ENCODE results near the gene TPSB2.
"Not testable (repeated sequence)": the region's sequence is repeated elsewhere in the genome, so short reads cannot be mapped to it uniquely, and the experiment has no call there.

Gene TPSB2

DNA sequence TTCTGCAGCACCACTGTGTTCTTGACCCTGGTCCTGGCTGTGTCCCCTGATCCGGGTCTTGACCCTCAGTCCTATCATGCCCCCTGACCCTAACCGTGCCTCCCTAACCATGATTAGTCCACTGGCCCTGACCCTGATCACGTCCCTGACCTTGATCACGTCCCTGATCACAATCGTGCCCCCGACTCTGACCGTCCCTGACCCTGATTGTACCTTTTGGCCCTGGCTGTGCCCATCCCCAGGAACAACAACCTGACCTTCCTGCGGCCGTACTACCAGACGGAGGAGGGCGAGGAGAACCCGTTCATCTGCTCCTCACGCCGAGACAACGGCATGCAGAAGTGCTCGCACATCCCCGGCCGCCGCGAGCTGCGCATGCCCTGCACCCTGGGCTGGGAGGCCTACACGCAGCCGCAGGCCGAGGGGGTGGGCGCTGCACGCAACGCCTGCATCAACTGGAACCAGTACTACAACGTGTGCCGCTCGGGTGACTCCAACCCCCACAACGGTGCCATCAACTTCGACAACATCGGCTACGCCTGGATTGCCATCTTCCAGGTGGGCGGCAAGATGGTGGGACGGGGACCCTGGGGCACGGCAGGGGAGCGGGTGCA lies 29.9 kb downstream of the TPSB2 start:
- DNase-seq (ENCODE audit: low read depth) = no peak

DNA sequence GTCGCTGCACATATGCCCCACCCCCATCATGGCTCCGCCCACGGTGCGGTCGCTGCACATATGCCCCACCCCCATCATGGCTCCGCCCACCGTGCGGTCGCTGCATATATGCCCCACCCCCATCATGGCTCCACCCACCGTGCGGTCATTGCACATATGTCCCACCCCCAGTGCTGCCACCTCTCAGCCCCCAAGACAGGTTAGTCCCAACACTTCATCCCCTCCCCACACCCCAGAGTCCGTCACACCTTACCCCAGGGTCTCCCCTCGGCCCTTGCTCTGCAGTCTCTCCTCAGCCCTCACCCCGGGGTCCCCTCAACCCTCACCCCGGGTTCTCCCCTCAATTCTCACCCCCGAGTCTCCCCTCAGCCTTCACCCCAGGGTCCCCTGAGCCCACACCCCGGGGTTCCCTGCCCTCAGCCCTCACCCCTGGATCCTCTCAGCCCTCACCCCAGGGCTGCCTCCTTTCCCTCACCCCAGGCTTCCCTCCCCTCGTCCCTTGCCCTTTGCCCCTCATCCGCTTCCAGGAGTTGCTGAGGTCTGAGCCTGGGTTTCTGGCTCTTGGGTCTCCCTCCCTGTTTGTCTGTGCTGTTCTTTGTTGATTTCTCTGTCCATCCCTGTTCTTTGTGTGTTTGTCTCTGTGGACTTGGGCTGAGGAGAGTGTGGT lies 30.5 kb downstream of the TPSB2 start:
- DNase-seq (ENCODE audit: low read depth) = no peak

DNA sequence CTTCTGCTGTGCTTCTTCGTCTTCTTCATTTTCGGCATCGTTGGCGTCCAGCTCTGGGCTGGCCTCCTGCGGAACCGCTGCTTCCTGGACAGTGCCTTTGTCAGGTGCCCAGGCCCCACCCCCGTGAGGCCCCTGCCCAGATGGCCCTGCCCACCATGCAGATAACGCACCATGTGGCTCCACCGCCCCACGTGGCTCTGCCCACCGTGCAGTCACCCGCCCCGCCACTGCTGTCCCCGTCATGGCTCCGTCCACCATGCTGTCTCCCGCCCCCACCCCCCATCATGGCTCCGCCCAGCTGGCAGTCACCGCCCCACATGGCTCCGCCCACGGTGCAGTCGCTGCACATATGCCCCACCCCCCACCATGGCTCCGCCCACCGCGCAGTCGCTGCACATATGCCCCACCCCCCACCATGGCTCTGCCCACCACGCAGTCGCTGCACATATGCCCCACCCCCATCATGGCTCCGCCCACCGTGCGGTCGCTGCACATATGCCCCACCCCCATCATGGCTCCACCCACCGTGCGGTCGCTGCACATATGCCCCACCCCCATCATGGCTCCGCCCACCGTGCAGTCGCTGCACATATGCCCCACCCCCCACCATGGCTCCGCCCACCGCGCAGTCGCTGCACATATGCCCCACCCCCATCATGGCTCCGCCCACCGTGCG lies 31.2 kb downstream of the TPSB2 start:
- not testable (repeated sequence) for DNase-seq (ENCODE audit: low read depth)

DNA sequence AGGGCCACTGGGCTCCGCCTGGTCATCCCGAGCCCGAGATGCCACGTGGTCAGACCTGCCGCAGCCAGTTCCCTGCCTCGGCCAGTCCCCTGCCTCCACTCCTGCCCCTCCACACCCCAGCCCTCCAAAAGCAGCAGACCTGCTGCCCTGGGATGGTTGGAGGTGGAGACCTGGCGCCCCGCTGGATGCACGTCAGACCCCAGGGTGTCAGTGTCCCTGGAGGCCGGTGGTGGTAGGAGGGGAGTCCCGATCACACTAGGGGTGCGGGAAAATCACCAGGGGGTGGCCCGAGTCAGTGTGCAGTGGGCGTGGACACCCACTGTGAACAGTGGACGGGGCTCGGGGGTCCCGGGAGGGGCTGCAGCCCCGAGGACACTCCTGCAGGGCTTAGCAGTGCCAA lies 31.8 kb downstream of the TPSB2 start:
- DNase-seq (ENCODE audit: low read depth) = no peak

DNA sequence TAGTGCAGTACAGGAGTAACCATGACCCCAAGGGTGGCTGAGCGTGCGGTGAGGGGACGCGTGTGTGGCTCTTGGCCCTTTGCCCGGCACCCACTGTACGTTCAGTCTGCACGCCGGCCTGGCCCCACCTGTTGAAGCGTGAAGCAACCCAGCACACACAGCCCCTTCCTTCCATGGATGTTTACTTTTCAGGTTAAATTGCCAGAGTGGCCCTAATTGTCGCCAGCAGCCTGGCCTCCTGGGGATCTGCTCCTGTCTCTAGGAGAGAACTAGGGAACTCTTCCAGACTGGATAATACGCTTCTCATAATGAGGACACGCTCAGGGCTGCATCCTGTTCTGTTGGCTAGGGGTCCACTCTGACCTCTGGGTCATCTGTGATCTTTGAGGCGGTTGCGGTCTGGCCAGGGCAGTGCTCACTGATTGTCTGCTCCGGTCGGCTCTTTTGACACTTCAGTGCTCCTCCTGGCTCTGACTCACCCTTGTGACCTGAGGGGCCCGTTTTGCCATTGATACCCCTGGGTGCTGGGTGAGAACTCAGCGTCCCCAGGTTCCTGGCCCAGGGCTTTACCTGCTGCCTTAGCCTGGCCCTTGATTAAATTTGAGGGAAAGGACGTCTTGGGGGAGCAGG lies 32.6 kb downstream of the TPSB2 start:
- DNase-seq (ENCODE audit: low read depth) = no peak

DNA sequence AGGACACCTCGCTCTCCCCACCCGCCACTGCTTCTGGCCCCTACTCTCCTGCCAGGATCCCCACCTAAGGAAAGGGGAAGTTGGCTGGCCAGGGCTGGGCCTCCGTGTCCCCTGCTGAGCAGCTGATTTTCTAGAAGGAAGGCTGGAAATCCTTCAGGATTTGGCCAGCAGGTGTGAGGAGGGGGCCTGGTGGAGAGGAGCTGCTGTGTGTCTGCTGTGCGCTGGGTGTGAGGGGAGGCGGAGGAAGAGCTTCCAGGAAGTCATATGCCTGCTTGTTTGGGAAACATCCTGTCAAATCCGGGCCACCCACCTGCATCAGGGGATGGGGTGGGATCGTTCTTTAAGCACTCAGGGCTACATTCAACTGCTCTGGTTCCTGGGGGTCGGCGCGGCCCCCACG lies 33.5 kb downstream of the TPSB2 start:
- DNase-seq (ENCODE audit: low read depth) = no peak

DNA sequence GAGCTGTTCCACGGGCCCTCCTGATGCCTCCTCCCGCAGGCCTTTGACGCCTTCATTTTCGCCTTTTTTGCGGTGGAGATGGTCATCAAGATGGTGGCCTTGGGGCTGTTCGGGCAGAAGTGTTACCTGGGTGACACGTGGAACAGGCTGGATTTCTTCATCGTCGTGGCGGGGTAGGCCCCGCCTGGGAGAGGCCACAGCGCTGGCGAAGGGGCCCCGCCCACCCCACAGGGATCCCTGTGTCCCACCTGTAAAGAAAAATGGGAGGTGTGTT lies 34.7 kb downstream of the TPSB2 start:
- no peak for DNase-seq (ENCODE audit: low read depth)

DNA sequence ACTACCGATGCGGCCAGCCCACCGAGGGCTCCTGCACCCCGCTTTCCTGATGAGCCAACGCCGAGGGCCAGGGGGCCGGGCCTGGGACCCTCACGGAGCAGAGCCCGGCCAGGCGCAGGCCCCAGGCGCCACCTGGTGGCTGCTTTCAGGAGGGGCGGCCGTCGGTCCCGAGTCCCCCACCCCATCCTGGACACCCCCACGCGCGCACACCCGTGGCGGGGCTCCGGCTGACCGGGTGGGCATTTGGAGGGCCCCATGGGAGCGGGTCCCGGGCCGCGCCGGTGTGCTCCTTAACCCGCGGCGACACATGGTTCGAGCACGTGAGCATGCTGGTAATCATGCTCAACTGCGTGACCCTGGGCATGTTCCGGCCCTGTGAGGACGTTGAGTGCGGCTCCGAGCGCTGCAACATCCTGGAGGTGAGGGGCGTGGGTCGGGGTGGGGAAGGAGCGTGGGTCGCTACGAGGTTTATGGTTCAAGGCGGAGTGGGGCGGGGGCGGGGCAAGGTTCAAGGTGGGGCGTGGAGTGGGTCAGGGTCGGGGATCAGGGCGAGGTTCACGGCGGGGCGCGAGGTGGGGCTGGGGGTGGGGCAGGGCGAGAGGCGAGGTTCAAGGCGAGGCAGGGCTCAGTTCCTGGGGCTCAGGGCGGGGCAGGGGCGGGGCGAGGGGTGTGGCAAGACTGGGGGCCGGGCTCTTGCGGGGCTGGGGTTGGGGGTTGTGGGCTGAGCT lies 35.2 kb downstream of the TPSB2 start:
- no peak for DNase-seq (ENCODE audit: low read depth)

DNA sequence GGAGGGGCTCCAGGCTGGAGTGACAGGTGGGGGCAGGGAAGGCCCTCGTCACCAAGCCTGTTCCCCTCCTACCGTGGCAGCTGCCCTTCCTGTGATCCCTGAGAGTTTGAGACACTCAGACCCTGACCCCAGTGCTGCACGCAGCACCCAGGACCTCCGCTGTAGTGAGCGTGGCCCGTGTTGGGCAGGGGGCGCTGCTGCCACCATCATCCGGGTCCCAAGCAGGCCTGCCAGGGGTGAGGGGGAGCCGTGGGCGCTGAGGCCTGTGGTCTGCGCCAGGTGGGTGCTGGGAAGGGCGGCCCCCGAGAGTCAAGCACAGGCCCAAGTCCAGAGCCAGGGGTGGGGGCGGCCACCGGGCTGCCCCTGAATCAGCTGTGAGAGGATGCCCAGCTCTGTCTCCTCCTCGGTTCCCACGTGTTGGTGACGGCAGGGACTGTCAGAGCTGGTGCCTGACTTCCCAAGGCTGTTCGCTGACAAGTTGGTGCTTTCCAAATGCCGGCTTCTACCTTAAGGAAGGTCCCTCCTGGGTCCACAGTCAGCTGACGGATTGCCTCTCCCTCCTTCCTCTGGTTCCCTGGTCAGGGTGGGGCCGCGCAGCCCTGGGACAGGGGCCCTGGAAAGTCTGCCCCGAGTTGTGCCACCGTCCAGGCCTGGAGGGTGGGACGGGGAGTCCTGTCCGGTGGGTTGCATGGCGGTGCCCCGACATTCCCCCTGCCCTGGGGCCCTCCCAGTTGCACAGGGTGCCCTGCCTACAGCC lies 36.0 kb downstream of the TPSB2 start:
- no peak for DNase-seq (ENCODE audit: low read depth)

DNA sequence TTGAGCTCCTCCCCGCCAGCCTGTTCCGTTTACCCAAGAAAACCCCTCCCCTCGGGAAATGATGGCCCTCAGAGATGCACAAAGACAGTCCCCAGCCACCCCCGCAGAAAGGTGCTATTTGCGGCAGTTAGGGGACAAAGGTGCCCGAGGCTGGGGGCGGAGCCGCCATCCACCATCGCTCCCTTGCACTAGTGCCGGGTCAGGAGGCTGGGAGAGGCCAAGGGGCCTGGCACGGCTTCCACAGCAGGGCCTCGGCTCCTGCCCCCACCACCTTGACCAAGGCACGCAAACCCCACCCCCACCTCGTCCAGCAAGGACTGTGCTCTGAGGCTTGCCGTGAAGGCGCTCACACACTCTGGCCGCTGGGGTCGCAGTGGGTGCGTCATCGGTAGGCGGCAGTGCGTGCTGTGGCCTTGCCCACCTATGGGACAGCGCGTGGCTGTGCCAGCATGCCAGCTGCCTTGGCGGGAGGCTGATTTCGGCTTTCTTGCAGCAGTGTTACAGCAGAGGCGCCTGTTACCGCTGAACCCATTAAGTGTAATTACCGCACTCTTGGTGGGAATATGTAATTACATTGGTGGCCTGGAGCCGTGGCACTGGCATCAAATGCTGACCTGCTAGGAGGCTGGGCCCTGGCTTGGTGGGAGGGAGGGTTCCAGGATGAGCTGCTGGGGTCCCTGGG lies 36.7 kb downstream of the TPSB2 start:
- no peak for DNase-seq (ENCODE audit: low read depth)

DNA sequence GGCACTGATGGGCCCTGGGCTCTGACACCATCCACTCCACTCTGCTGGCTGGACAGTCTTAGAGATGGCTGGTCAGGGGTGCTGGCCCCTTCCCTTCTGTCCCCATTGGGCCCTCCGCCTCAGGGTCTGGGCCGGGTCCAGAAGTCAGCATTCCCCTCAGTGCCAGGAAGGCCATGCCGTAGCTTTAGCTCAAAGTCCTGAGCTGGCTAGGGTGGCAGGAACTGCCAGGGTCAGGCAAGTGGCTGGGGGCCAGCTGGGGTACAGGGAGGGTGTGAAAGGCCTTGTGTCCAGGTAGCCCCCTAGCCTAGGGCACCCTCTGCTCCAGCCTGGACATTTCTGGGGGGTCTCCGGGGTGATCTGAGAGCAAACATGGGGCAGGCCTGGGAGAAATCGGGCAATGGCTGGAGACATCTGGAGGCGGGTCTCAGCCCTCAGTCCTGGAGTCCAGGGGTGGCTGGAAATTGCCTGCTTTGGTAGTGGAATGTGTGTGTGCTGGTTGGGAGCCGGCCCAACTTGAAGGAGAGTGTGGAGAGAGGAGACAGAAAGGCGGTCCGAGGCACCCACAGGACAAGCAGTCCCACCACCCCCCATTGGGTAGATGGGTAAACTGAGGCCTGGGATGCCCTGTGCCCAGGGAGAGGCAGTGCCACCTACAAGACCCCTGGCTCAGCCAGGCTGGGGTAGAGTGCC lies 37.5 kb downstream of the TPSB2 start:
- DNase-seq (ENCODE audit: low read depth) = no peak

DNA sequence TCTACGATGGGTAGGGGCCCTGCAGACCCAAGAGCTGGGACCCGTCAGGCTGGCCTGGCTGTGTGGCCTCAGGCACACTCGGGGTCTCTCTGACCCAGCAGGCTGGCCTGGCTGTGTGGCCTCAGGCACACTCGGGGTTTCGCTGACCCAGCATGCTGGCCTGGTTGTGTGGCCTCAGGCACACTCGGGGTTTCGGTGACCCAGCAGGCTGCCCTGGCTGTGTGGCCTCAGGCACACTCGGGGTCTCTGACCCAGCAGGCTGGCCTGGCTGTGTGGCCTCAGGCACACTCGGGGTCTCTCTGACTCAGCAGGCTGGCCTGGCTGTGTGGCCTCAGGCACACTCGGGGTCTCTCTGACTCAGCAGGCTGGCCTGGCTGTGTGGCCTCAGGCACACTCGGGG lies 39.2 kb downstream of the TPSB2 start:
- DNase-seq (ENCODE audit: low read depth) = not testable (repeated sequence)

DNA sequence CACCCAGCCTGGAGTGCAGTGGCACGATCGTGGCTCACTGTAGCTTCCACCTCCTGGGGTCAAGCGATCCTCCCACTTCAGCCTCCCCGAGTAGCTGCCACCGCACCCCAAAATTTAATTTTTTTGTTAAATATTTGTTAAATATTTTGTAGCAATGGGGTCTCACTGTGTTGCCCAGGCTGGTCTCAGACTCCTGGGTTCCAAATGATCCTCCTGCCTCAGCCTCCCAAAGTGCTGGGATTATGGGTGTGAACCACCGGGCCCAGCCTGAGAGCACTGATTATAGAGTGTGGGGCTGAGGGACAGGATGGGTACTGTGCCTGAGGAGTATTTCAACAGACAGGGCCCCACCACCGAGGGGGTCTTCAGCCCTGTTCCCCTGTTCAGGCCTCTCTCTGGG lies 40.5 kb downstream of the TPSB2 start:
- DNase-seq (ENCODE audit: low read depth) = no peak

DNA sequence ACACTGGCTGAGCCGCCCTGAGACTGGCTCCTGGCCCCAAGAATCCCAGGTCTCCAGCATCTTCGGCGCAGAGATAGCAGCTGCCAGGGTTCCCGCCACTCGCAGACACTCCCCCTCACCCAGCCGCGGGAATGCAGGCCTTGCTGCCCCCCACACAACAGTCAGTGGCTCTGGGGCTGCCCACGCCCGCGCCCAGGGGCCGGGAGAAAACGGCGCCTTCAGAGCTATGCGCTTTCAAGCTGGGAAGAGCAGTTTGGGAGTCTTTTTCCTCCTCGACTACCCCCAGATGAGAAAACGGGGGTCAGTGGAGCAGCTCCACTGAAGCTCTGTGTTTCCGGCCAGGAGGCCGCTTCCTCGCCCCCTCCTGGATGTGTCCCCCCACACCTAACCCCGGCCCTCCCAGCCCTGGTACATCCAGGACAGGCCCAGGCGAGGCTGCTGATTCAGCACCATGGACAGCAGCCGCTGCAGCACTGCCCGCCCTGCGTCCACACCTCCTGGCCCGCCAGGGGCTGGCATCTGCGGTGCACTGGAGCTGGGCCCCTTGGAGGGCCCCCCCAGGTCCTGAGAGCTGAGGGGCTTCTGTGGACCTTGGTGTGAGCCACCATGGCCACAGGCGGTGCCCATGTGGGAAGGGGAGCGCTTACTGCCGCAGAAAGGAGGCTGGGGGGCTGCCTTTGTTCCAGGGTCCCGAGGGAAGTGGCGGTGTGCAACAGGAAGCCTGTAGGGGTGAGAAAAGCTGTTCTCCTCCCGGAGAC lies 41.4 kb downstream of the TPSB2 start:
- peak; percentile 12 for DNase-seq (ENCODE audit: low read depth)

DNA sequence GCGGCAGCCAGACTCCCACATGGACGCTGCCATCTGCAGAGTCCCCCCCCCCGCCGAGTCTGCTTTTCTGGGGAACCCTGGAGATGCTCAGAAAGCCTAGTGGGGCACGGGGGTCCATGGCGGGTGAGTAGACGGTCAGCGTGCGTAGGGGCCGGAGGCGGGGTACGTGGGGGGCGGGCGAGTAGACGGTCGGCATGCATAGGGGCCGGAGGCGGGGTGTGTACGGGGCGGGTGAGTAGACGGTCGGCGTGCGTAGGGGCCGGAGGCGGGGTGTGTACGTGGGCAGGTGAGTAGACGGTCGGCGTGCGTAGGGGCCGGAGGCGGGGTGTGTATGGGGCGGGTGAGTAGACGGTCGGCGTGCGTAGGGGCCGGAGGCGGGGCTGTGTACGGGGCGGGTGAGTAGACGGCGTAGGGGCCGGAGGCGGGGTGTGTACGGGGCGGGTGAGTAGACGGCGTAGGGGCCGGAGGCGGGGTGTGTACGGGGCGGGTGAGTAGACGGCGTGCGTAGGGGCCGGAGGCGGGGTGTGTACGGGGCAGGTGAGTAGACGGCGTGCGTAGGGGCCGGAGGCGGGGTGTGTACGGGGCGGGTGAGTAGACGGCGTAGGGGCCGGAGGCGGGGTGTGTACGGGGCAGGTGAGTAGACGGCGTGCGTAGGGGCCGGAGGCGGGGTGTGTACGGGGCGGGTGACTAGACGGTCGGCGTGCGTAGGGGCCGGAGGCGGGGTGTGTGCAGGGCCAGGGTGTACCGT lies 44.4 kb downstream of the TPSB2 start:
- DNase-seq (ENCODE audit: low read depth) = not testable (repeated sequence)

DNA sequence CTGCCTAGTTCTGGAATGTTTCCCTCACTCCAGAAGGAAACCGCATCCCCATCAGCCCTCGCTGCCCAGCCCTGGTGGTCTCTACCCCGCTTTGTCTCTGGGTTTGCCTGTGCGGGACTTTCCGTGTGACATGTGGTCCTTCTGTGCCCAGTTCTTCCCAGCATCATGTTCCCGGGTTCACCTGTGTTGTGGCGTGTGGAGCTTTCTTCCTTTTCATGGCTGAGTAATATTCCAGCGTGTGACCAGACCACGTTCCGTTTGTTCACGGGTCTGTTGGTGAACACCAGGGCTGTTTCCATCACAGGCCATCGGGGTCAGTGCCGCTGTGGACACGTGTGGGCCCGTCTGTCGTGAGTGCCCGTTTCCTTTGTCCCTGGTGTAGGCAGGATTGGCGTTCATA lies 45.0 kb downstream of the TPSB2 start:
- no peak for DNase-seq (ENCODE audit: low read depth)

DNA sequence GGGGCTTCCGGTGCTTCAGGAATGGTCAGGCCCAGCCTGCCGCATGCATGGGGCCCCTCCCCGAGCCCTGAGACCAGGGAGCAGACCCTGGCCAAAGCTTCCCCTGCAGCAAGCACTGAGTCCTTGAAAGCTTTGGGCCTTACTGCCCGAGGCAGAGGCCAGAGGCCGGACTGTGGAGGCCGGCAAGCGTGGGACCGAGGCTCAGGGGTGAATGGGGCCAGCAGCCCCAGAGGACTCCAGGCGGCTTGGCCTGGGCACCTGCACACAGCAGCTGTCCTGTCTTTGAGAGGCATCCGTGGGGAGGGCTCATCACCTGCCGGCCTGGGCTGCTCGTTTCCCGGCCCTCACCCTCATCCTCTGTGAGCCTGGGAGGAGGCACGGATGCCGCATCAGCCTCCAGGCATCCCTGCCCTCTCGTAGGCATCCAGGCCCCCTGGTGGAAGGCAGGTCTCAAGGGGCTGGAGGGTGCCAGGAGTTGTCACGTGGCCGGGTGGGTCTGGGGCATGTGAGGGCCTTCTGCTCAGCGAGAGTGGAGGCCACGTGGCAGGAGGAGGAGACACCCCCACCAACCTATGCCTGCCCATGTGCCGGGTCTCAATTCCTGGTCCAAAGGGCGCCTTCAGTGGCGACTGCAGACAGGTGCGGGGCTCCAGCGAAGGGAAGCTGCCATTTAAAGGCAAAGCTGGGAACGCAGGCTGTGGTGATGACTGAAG lies 45.7 kb downstream of the TPSB2 start:
- DNase-seq (ENCODE audit: low read depth) = no peak
